ENCODE results near the gene REELD1. TPM values are rescaled to one million over a fixed set of nuclear protein-coding genes. Genes with fewer than 3 reads are reported as not detected.

REELD1 gene
- total RNA-seq, 2 experiments from 2014 or later: 0.09 to 0.16 TPM

GRCh38 chr4:146247356-146247755 lies 33.0 kb downstream of the REELD1 start:
- intact Hi-C loops (cut with DNase I, micrococcal nuclease): no loop called here
- Mint-ChIP-seq H3K27me3 (no peaks in the 10 kb centered on the region), H3K4me3 (no peak overlapping the region), H3K9me3 (ENCODE audit: low read depth) (no peaks in the 10 kb centered on the region), H3K36me3 (ENCODE audit: low read depth) (no peaks in the 10 kb centered on the region), H3K27ac (no peak overlapping the region), H3K4me1 (peaks cover 35% of the 10 kb centered on the region)
- DNase-seq (no peak), ATAC-seq (no peak)
- ChIA-PET CTCF (interaction anchor here (1.0 to 1.5 kb wide), 2 partner anchors 11 to 22 kb away, joined by 3 read pairs; no protein-coding TSS in a partner anchor), POLR2A (no interaction called here)

- Mint-ChIP-seq H3K27me3 (no peaks in the 10 kb centered on the region), H3K4me1 (no peaks in the 10 kb centered on the region), H3K27ac (no peak overlapping the region), H3K36me3 (ENCODE audit: low read depth) (no peaks in the 10 kb centered on the region), H3K4me3 (no peak overlapping the region), H3K9me3 (ENCODE audit: low read depth) (no peaks in the 10 kb centered on the region)
- ChIA-PET POLR2A (no interaction called here), CTCF (interaction anchor here (0.6 kb wide), 1 partner anchor 267 kb away, joined by 3 read pairs; no protein-coding TSS in a partner anchor)
- ATAC-seq (no peak), DNase-seq (no peak)
- intact Hi-C loops (cut with DNase I, micrococcal nuclease): no loop called here
Observed at GRCh38 chr4:146252969-146253611, 38.8 kb downstream of the REELD1 start.

GRCh38 chr4:146255463-146255862 lies 41.1 kb downstream of the REELD1 start:
- DNase-seq: no peak
- Mint-ChIP-seq H3K4me3 (no peak overlapping the region), H3K27ac (no peak overlapping the region), H3K27me3 (no peaks in the 10 kb centered on the region), H3K36me3 (ENCODE audit: low read depth) (no peaks in the 10 kb centered on the region), H3K4me1 (no peaks in the 10 kb centered on the region), H3K9me3 (ENCODE audit: low read depth) (no peaks in the 10 kb centered on the region)
- no peak for ATAC-seq
- ChIA-PET POLR2A (no interaction called here), CTCF (no interaction called here)
- intact Hi-C loops (cut with DNase I, micrococcal nuclease): no loop called here

- Mint-ChIP-seq H3K4me1 (no peaks in the 10 kb centered on the region), H3K27ac (no peak overlapping the region), H3K9me3 (ENCODE audit: low read depth) (no peaks in the 10 kb centered on the region), H3K27me3 (no peaks in the 10 kb centered on the region), H3K36me3 (ENCODE audit: low read depth) (no peaks in the 10 kb centered on the region), H3K4me3 (no peak overlapping the region)
- intact Hi-C loops (cut with DNase I, micrococcal nuclease): no loop called here
- ChIA-PET POLR2A (no interaction called here), CTCF (no interaction called here)
- ATAC-seq (no peak), DNase-seq (no peak)
Observed at GRCh38 chr4:146255874-146256273, 41.5 kb downstream of the REELD1 start.

GRCh38 chr4:146256328-146256727 lies 42.0 kb downstream of the REELD1 start:
- ChIA-PET POLR2A (no interaction called here), CTCF (no interaction called here)
- Mint-ChIP-seq H3K27ac (no peak overlapping the region), H3K36me3 (ENCODE audit: low read depth) (no peaks in the 10 kb centered on the region), H3K27me3 (no peaks in the 10 kb centered on the region), H3K9me3 (ENCODE audit: low read depth) (no peaks in the 10 kb centered on the region), H3K4me3 (no peak overlapping the region), H3K4me1 (no peaks in the 10 kb centered on the region)
- DNase-seq (no peak), ATAC-seq (no peak)
- intact Hi-C loops (cut with DNase I, micrococcal nuclease): no loop called here

GRCh38 chr4:146257511-146257910 lies 43.2 kb downstream of the REELD1 start:
- Mint-ChIP-seq H3K9me3 (ENCODE audit: low read depth) (no peaks in the 10 kb centered on the region), H3K27me3 (no peaks in the 10 kb centered on the region), H3K27ac (no peak overlapping the region), H3K4me1 (no peaks in the 10 kb centered on the region), H3K36me3 (ENCODE audit: low read depth) (no peaks in the 10 kb centered on the region), H3K4me3 (no peak overlapping the region)
- intact Hi-C loops (cut with DNase I, micrococcal nuclease): no loop called here
- POLR2A ChIA-PET: no interaction called here
- CTCF ChIA-PET: no interaction called here
- ATAC-seq (no peak), DNase-seq (no peak)

GRCh38 chr4:146260521-146260920 lies 46.2 kb downstream of the REELD1 start:
- POLR2A ChIA-PET: interaction anchor here (0.5 kb wide), 1 partner anchor 14 kb away, joined by 4 read pairs; no protein-coding TSS in a partner anchor
- H3K36me3 Mint-ChIP-seq (ENCODE audit: low read depth): peaks cover 3% of the 10 kb centered on the region
- no peak overlapping the region for H3K4me3 Mint-ChIP-seq
- no peaks in the 10 kb centered on the region for H3K9me3 Mint-ChIP-seq (ENCODE audit: low read depth)
- intact Hi-C loops (cut with DNase I, micrococcal nuclease): no loop called here
- no peak overlapping the region for H3K27ac Mint-ChIP-seq
- no peak for DNase-seq
- no peak for ATAC-seq
- no peaks in the 10 kb centered on the region for H3K4me1 Mint-ChIP-seq
- no peaks in the 10 kb centered on the region for H3K27me3 Mint-ChIP-seq
- CTCF ChIA-PET: interaction anchor here (0.6 to 2.0 kb wide), 6 partner anchors 9 to 1607 kb away, joined by 3 to 7 read pairs (median 4); no protein-coding TSS in a partner anchor

- DNase-seq (no peak), ATAC-seq (no peak)
- ChIA-PET CTCF (interaction anchor here (0.6 to 1.4 kb wide), 2 partner anchors 10 to 14 kb away, joined by 3 to 5 read pairs; no protein-coding TSS in a partner anchor), POLR2A (no interaction called here)
- Mint-ChIP-seq H3K27ac (no peak overlapping the region), H3K9me3 (ENCODE audit: low read depth) (no peaks in the 10 kb centered on the region), H3K27me3 (no peaks in the 10 kb centered on the region), H3K36me3 (ENCODE audit: low read depth) (peaks cover 3% of the 10 kb centered on the region), H3K4me3 (no peak overlapping the region), H3K4me1 (no peaks in the 10 kb centered on the region)
- intact Hi-C loops (cut with DNase I, micrococcal nuclease): no loop called here
Observed at GRCh38 chr4:146261041-146261440, 46.7 kb downstream of the REELD1 start.

- intact Hi-C loops (cut with DNase I, micrococcal nuclease): no loop called here
- Mint-ChIP-seq H3K36me3 (ENCODE audit: low read depth) (peaks cover 5% of the 10 kb centered on the region), H3K4me3 (no peak overlapping the region), H3K4me1 (no peaks in the 10 kb centered on the region), H3K27ac (no peak overlapping the region), H3K9me3 (ENCODE audit: low read depth) (no peaks in the 10 kb centered on the region), H3K27me3 (no peaks in the 10 kb centered on the region)
- CTCF ChIA-PET: interaction anchor here (0.7 to 1.2 kb wide), 2 partner anchors 14 to 22 kb away, joined by 3 read pairs; no protein-coding TSS in a partner anchor
- POLR2A ChIA-PET: no interaction called here
- DNase-seq: no peak
- ATAC-seq: no peak
Observed at GRCh38 chr4:146263793-146264192, 49.5 kb downstream of the REELD1 start.

GRCh38 chr4:146265950-146266490 lies 51.7 kb downstream of the REELD1 start:
- Mint-ChIP-seq H3K4me3 (no peak overlapping the region), H3K27me3 (no peaks in the 10 kb centered on the region), H3K36me3 (ENCODE audit: low read depth) (peaks cover 9% of the 10 kb centered on the region), H3K9me3 (ENCODE audit: low read depth) (no peaks in the 10 kb centered on the region), H3K4me1 (no peaks in the 10 kb centered on the region), H3K27ac (no peak overlapping the region)
- ATAC-seq (no peak), DNase-seq (no peak)
- POLR2A ChIA-PET: no interaction called here
- CTCF ChIA-PET: interaction anchor here (1.1 kb wide), 1 partner anchor 14 kb away, joined by 5 read pairs; no protein-coding TSS in a partner anchor
- intact Hi-C loops (cut with DNase I, micrococcal nuclease): no loop called here

- DNase-seq (no peak), ATAC-seq (no peak)
- intact Hi-C loops (cut with DNase I, micrococcal nuclease): no loop called here
- Mint-ChIP-seq H3K4me3 (no peak overlapping the region), H3K4me1 (no peaks in the 10 kb centered on the region), H3K27ac (no peak overlapping the region), H3K9me3 (ENCODE audit: low read depth) (no peaks in the 10 kb centered on the region), H3K36me3 (ENCODE audit: low read depth) (peaks cover 9% of the 10 kb centered on the region), H3K27me3 (no peaks in the 10 kb centered on the region)
- ChIA-PET POLR2A (no interaction called here), CTCF (no interaction called here)
Observed at GRCh38 chr4:146267826-146268225, 53.5 kb downstream of the REELD1 start.

- ChIA-PET CTCF (interaction anchor here (0.6 to 0.9 kb wide), 2 partner anchors 22 to 62 kb away, joined by 3 to 4 read pairs; no protein-coding TSS in a partner anchor), POLR2A (no interaction called here)
- ATAC-seq: no peak
Observed at GRCh38 chr4:146269228-146269653, 54.9 kb downstream of the REELD1 start.

More at GRCh38 chr4:146269228-146269653, 54.9 kb downstream of the REELD1 start:
- Mint-ChIP-seq H3K27ac (no peak overlapping the region), H3K4me3 (no peak overlapping the region), H3K36me3 (ENCODE audit: low read depth) (peaks cover 9% of the 10 kb centered on the region), H3K4me1 (peaks cover 3% of the 10 kb centered on the region), H3K9me3 (ENCODE audit: low read depth) (no peaks in the 10 kb centered on the region), H3K27me3 (no peaks in the 10 kb centered on the region)
- intact Hi-C loops (cut with DNase I, micrococcal nuclease): no loop called here
- DNase-seq: no peak
